Testis (tissue), 3 donors: Measurements from ENCODE around the gene ARRDC3. TPM values are rescaled to one million over a fixed set of nuclear protein-coding genes. Genes with fewer than 3 reads are reported as not detected.
"Not testable (repeated sequence)": the region's sequence is repeated elsewhere in the genome, so short reads cannot be mapped to it uniquely, and the experiment has no call there.

Experiments used
- DNase-seq: peaks from one replicate; pipeline ENCODE4 v3.0.0-alpha.2; 2019
- H3K27ac ChIP-seq, 2 donors: fragments of 200-600 bp; sonication (generic); one replicate each; pipeline ENCODE4 v1.5.1; 2019
- H3K27me3 ChIP-seq: fragments of 200-600 bp; sonication (generic); one replicate; pipeline ENCODE4 v1.5.1; 2019
- H3K36me3 ChIP-seq: fragments of 200-600 bp; sonication (generic); one replicate; pipeline ENCODE4 v1.5.1; 2017; ENCODE audit warnings: low read depth; ENCODE audit errors: missing control alignments
- H3K4me1 ChIP-seq: fragments of 200-600 bp; sonication (generic); one replicate; pipeline ENCODE4 v1.5.1; 2019
- H3K4me3 ChIP-seq, 2 donors: fragments of 200-600 bp; sonication (generic); one replicate each; pipeline ENCODE4 v1.5.1; 2017 to 2019
- H3K9me3 ChIP-seq: fragments of 200-600 bp; sonication (generic); one replicate; pipeline ENCODE4 v1.5.1; 2017
- CTCF ChIP-seq, 3 experiments: fragments of 450-650 bp in 2 of 3; fragments of 200-600 bp in 1 of 3; sonication (generic) in 1 of 3; IDR thresholded peaks; one replicate each; pipeline ENCODE4 v1.5.1; 2016 to 2019; ENCODE audit warnings: antibody characterized with exemption in 3 of 3, mild to moderate bottlenecking in 2 of 3, moderate library complexity in 1 of 3
- POLR2A ChIP-seq: fragments of 450-650 bp; IDR thresholded peaks from one replicate; pipeline ENCODE4 v1.6.1; 2017; ENCODE audit warnings: antibody characterized with exemption, mild to moderate bottlenecking, moderate library complexity
- WGBS, 2 donors: methylation state at CpG; one replicate each; pipeline ENCODE4 v1.1.5; 2018; 5-methylcytosine and 5-hydroxymethylcytosine counted together
- intact Hi-C: fragments of 100-400 bp; cut with DNase I; formaldehyde crosslinking; loops from one replicate; pipeline ENCODE4 v1.15.1; 2023; ENCODE audit warnings: low total_unique reads
- polyA plus RNA-seq: library from polyadenylated mRNA; stranded (reverse); fragments of 350-450 nt; fragmentation: Illumina TruSeq; extraction: RNeasy Lipid Tissue Mini Kit (QIAGEN cat#74804); gene quantifications from one replicate; pipeline ENCODE4 v1.2.3, GENCODE V29; 2014; ENCODE audit warnings: low read depth, low replicate concordance; ENCODE audit not compliant: insufficient read depth
- total RNA-seq, 2 donors: library from RNA; depleted of rRNA; stranded (reverse); fragments of >200 nt; gene quantifications; one replicate each; pipeline ENCODE4 v1.2.3, GENCODE V29; 2016

The ARRDC3 gene
- total and polyA plus RNA-seq, 3 donors from 2014 or later, result 30.5 to 53.4 (median 47.6) TPM

GRCh38 chr5:91343916-91344315 is 39.2 kb downstream of the ARRDC3 start:
- Histone ChIP-seq H3K36me3 (no peaks in the 10 kb centered on the region), H3K27me3 (no peaks in the 10 kb centered on the region), H3K27ac (no peak overlapping the region), H3K4me1 (no peaks in the 10 kb centered on the region), H3K9me3 (no peaks in the 10 kb centered on the region), H3K4me3 (no peak overlapping the region)
- WGBS, 2 donors, result 53 to 57% methylated on average over 2 of the region's 2 CpGs
- no peak for DNase-seq
- intact Hi-C loops, result no loop called here
- no peak for TF ChIP-seq CTCF (IDR thresholded peaks at IDR 0.05)
- TF ChIP-seq POLR2A, result no peak

- H3K9me3 ChIP-seq, H3K27me3 ChIP-seq, H3K36me3 ChIP-seq, DNase-seq, H3K4me1 ChIP-seq, intact Hi-C loops, H3K27ac ChIP-seq: not testable (repeated sequence)
- 75 to 83% methylated on average over 8 to 29 of the region's 29 CpGs for WGBS, 2 donors
- peak overlapping the region; percentile 15 to 29 for H3K4me3 ChIP-seq
Measured at GRCh38 chr5:91342931-91343330, 40.2 kb downstream of the ARRDC3 start.

GRCh38 chr5:91341154-91341553 is 42.0 kb downstream of the ARRDC3 start:
- no peak for TF ChIP-seq POLR2A
- TF ChIP-seq CTCF (IDR thresholded peaks at IDR 0.05), result no peak
- 61 to 73% methylated on average over 3 of the region's 3 CpGs for WGBS, 2 donors
- H3K36me3 ChIP-seq, result no peaks in the 10 kb centered on the region
- no peak for DNase-seq
- intact Hi-C loops, result no loop called here
- H3K27ac ChIP-seq, result no peak overlapping the region
- no peak overlapping the region for H3K4me3 ChIP-seq
- H3K9me3 ChIP-seq, result no peaks in the 10 kb centered on the region
- no peaks in the 10 kb centered on the region for H3K4me1 ChIP-seq
- no peaks in the 10 kb centered on the region for H3K27me3 ChIP-seq

- 90 to 93% methylated on average over 3 of the region's 3 CpGs for WGBS, 2 donors
- DNase-seq, result no peak
- Histone ChIP-seq H3K4me1 (no peaks in the 10 kb centered on the region), H3K4me3 (no peak overlapping the region), H3K36me3 (no peaks in the 10 kb centered on the region), H3K27ac (no peak overlapping the region), H3K27me3 (no peaks in the 10 kb centered on the region), H3K9me3 (no peaks in the 10 kb centered on the region)
- no peak for TF ChIP-seq POLR2A
- no peak for TF ChIP-seq CTCF (IDR thresholded peaks at IDR 0.05)
- intact Hi-C loops, result no loop called here
Measured at GRCh38 chr5:91340532-91340931, 42.6 kb downstream of the ARRDC3 start.

GRCh38 chr5:91339063-91339705 is 43.9 kb downstream of the ARRDC3 start:
- WGBS, 2 donors, result 78% methylated on average over 3 of the region's 3 CpGs
- TF ChIP-seq CTCF (IDR thresholded peaks at IDR 0.05) (no peak), POLR2A (no peak)
- no peaks in the 10 kb centered on the region for H3K9me3 ChIP-seq
- H3K27me3 ChIP-seq, result no peaks in the 10 kb centered on the region
- H3K27ac ChIP-seq, result no peak overlapping the region
- no peaks in the 10 kb centered on the region for H3K4me1 ChIP-seq
- H3K4me3 ChIP-seq, result no peak overlapping the region
- intact Hi-C loops, result no loop called here
- no peaks in the 10 kb centered on the region for H3K36me3 ChIP-seq
- no peak for DNase-seq
